Stomach (tissue), 9 donors: ENCODE results near the gene ENOX1. TPM values are rescaled to one million over a fixed set of nuclear protein-coding genes. Genes with fewer than 3 reads are reported as not detected.

Source experiments
- DNase-seq, 2 donors: peaks; one replicate each; pipeline versions ENCODE4 v3.0.0 to v3.0.0-alpha.2; 2013 to 2019
- H3K27ac ChIP-seq, 5 donors: fragments of 200-600 bp in 4 of 5; sonication (generic) in 4 of 5; one replicate each; pipeline ENCODE4 v1.5.1; 2013 to 2019; ENCODE audit warnings: mild to moderate bottlenecking in 1 of 5, moderate library complexity in 1 of 5
- H3K27me3 ChIP-seq, 3 donors: fragments of 200-600 bp; sonication (generic); one replicate each; pipeline ENCODE4 v1.5.1; 2017 to 2019; ENCODE audit warnings: mixed run types in 1 of 3
- H3K36me3 ChIP-seq, 4 donors: fragments of 200-600 bp; sonication (generic); 1 replicate in 3 of 4; 2 replicates in 1 of 4; pipeline ENCODE4 v1.5.1; 2016 to 2019
- H3K4me1 ChIP-seq, 4 donors: fragments of 200-600 bp; sonication (generic); one replicate each; pipeline ENCODE4 v1.5.1; 2016 to 2019
- H3K4me3 ChIP-seq, 4 donors: fragments of 200-600 bp; sonication (generic) in 3 of 4; one replicate each; pipeline ENCODE4 v1.5.1; 2016 to 2019; ENCODE audit warnings: mild to moderate bottlenecking in 1 of 4
- H3K9me3 ChIP-seq, 4 donors: fragments of 200-600 bp; sonication (generic); one replicate each; pipeline ENCODE4 v1.5.1; 2016 to 2019
- CTCF ChIP-seq, 7 experiments: fragments of 450-650 bp in 4 of 7; fragments of 200-600 bp in 3 of 7; sonication (generic) in 3 of 7; IDR thresholded peaks; one replicate each; pipeline ENCODE4 v1.5.1; 2016 to 2019; ENCODE audit warnings: antibody characterized with exemption in 7 of 7, control low read depth in 2 of 7, mild to moderate bottlenecking in 1 of 7
- EP300 ChIP-seq: sonication (generic); formaldehyde crosslinking; IDR thresholded peaks from one replicate; pipeline ENCODE4 v1.6.1; 2017; ENCODE audit warnings: antibody characterized with exemption
- POLR2A ChIP-seq, 4 donors: fragments of 450-650 bp; IDR thresholded peaks; one replicate each; pipeline ENCODE4 v1.6.1; 2016; ENCODE audit warnings: antibody characterized with exemption in 4 of 4, control low read depth in 2 of 4, mild to moderate bottlenecking in 1 of 4, moderate library complexity in 1 of 4
- POLR2AphosphoS5 ChIP-seq, 3 donors: sonication (generic); formaldehyde crosslinking; IDR thresholded peaks; one replicate each; pipeline ENCODE4 v1.6.1; 2016; ENCODE audit warnings: antibody characterized with exemption in 3 of 3
- WGBS, 5 donors: extraction: QIAGEN DNeasy Blood & Tissue Kit in 3 of 5; methylation state at CpG; one replicate each; pipeline versions ENCODE4 v1.1.5 to v1.1.7; 2013 to 2018; 5-methylcytosine and 5-hydroxymethylcytosine counted together
- intact Hi-C: fragments of 100-400 bp; cut with DNase I; formaldehyde crosslinking; loops from one replicate; pipeline ENCODE4 v1.15.1; 2023; ENCODE audit warnings: low total_unique reads
- polyA plus RNA-seq, 3 donors: library from polyadenylated mRNA; stranded (reverse); fragments of 200-250 nt; gene quantifications; one replicate each; pipeline ENCODE4 v1.2.3, GENCODE V29; 2013
- total RNA-seq, 5 donors: library from RNA; depleted of rRNA; stranded (reverse); fragments of >200 nt; gene quantifications; one replicate each; pipeline versions ENCODE4 v1.1.0 to v1.2.3, GENCODE V29; 2014 to 2016
- donor health status: healthy with polysubstance abuse.
- donor health status: Bipolar disorder and iron deficiency.
- donor health status: healthy.

ENOX1 gene
- total and polyA plus RNA-seq, 8 donors = 0.46 to 6.2 (median 1.4) TPM; not detected in 1

GRCh38 chr13:43720780-43721397 lies 65.9 kb downstream of the ENOX1 start:
- WGBS, 5 donors = 43 to 48% (median 45%) methylated on average over 2 of the region's 2 CpGs
- Histone ChIP-seq H3K27ac (no peak overlapping the region), H3K36me3 (no peaks in the 10 kb centered on the region), H3K9me3 (no peaks in the 10 kb centered on the region), H3K27me3 (no peaks in the 10 kb centered on the region), H3K4me3 (no peak overlapping the region), H3K4me1 (no peaks in the 10 kb centered on the region)
- DNase-seq = no peak
- TF ChIP-seq POLR2AphosphoS5 (IDR thresholded peaks at IDR 0.05) (no peak), POLR2A (IDR thresholded peaks at IDR 0.05) (no peak), CTCF (IDR thresholded peaks at IDR 0.05) (no peak)
- intact Hi-C loops = no loop called here

GRCh38 chr13:43698758-43699157 lies 88.0 kb downstream of the ENOX1 start:
- H3K4me1 ChIP-seq = peaks cover 11 to 33% (median 20%) of the 10 kb centered on the region in 4 donors
- no peak overlapping the region for H3K4me3 ChIP-seq
- intact Hi-C loops = no loop called here
- WGBS, 5 donors = 39 to 50% (median 45%) methylated on average over 2 of the region's 2 CpGs
- H3K36me3 ChIP-seq = no peaks in the 10 kb centered on the region
- no peaks in the 10 kb centered on the region for H3K27me3 ChIP-seq
- TF ChIP-seq CTCF (IDR thresholded peaks at IDR 0.05) (no peak), EP300 (no peak), POLR2A (IDR thresholded peaks at IDR 0.05) (no peak), POLR2AphosphoS5 (IDR thresholded peaks at IDR 0.05) (no peak)
- DNase-seq = peak in 1 of 2 donors; percentile 45
- peak overlapping the region in 1 of 5 donors; percentile 26 for H3K27ac ChIP-seq
- H3K9me3 ChIP-seq = no peaks in the 10 kb centered on the region

- H3K36me3 ChIP-seq = no peaks in the 10 kb centered on the region
- no peaks in the 10 kb centered on the region for H3K27me3 ChIP-seq
- H3K4me3 ChIP-seq = no peak overlapping the region
- H3K27ac ChIP-seq = peak overlapping the region in 2 of 5 donors; percentile 31 to 35
- intact Hi-C loops = no loop called here
- H3K4me1 ChIP-seq = peaks cover 11 to 33% (median 20%) of the 10 kb centered on the region in 4 donors
- TF ChIP-seq CTCF (IDR thresholded peaks at IDR 0.05) = no peak
- no peak for TF ChIP-seq POLR2A (IDR thresholded peaks at IDR 0.05)
- TF ChIP-seq POLR2AphosphoS5 (IDR thresholded peaks at IDR 0.05) = no peak
- no peak for TF ChIP-seq EP300
- WGBS, 5 donors = 77 to 85% (median 83%) methylated on average over 2 of the region's 2 CpGs
- H3K9me3 ChIP-seq = no peaks in the 10 kb centered on the region
- DNase-seq = no peak
Measured at GRCh38 chr13:43698009-43698408, 88.8 kb downstream of the ENOX1 start.

- H3K4me3 ChIP-seq = no peak overlapping the region
- intact Hi-C loops = no loop called here
- peak; percentile 27 to 41 for DNase-seq
- TF ChIP-seq POLR2AphosphoS5 (IDR thresholded peaks at IDR 0.05) (peak in 2 of 3 donors; percentile 52 to 53), EP300 (no peak)
- no peaks in the 10 kb centered on the region for H3K9me3 ChIP-seq
- H3K4me1 ChIP-seq = peaks cover 11 to 33% (median 20%) of the 10 kb centered on the region in 4 donors
- peak overlapping the region in 1 of 5 donors; percentile 35 for H3K27ac ChIP-seq
- 37 to 81% (median 59%) methylated on average over 2 of the region's 2 CpGs for WGBS, 5 donors
- no peaks in the 10 kb centered on the region for H3K36me3 ChIP-seq
- no peaks in the 10 kb centered on the region for H3K27me3 ChIP-seq
Measured at GRCh38 chr13:43697323-43697722, 89.4 kb downstream of the ENOX1 start.

GRCh38 chr13:43694146-43694664 lies 92.6 kb downstream of the ENOX1 start:
- no peak for TF ChIP-seq POLR2A (IDR thresholded peaks at IDR 0.05)
- no peak for TF ChIP-seq POLR2AphosphoS5 (IDR thresholded peaks at IDR 0.05)
- no peak for TF ChIP-seq EP300
- no peak for TF ChIP-seq CTCF (IDR thresholded peaks at IDR 0.05)
- Histone ChIP-seq H3K4me1 (peaks cover 5 to 22% (median 12%) of the 10 kb centered on the region in 4 donors), H3K9me3 (no peaks in the 10 kb centered on the region), H3K27ac (no peak overlapping the region), H3K27me3 (no peaks in the 10 kb centered on the region), H3K36me3 (no peaks in the 10 kb centered on the region), H3K4me3 (no peak overlapping the region)
- no peak for DNase-seq
- intact Hi-C loops = no loop called here
- WGBS, 5 donors = 80 to 96% (median 91%) methylated on average over 1 of the region's 1 CpG
